Colonic mucosa (tissue), 4 donors: ENCODE measurements around the gene PCGF3. TPM values are rescaled to one million over a fixed set of nuclear protein-coding genes. Genes with fewer than 3 reads are reported as not detected.

Experiments
- DNase-seq: peaks from one replicate; pipeline ENCODE4 v3.0.0-alpha.2; 2020
- H3K27ac ChIP-seq: fragments of 200-600 bp; one replicate; pipeline ENCODE4 v1.8.0; 2021
- H3K27me3 ChIP-seq: fragments of 200-600 bp; one replicate; pipeline ENCODE4 v1.8.0; 2021
- H3K36me3 ChIP-seq: fragments of 200-600 bp; one replicate; pipeline ENCODE4 v1.8.0; 2021
- H3K4me1 ChIP-seq: fragments of 200-600 bp; one replicate; pipeline ENCODE4 v1.8.0; 2021; ENCODE audit warnings: mild to moderate bottlenecking
- H3K4me3 ChIP-seq: fragments of 200-600 bp; one replicate; pipeline ENCODE4 v1.8.0; 2021
- H3K9ac ChIP-seq, 2 donors: one replicate each; pipeline ENCODE4 v1.7.0; 2013; ENCODE audit warnings: control low read depth in 2 of 2, low read depth in 2 of 2, low read length in 2 of 2
- H3K9me3 ChIP-seq: fragments of 200-600 bp; one replicate; pipeline ENCODE4 v1.8.0; 2021
- CTCF ChIP-seq: fragments of 200-600 bp; IDR thresholded peaks from one replicate; pipeline ENCODE4 v1.8.0; 2022; ENCODE audit warnings: antibody characterized with exemption, mild to moderate bottlenecking
- intact Hi-C: fragments of 100-400 bp; cut with DNase I; formaldehyde crosslinking; loops from one replicate; pipeline ENCODE4 v1.14.1; 2022
- total RNA-seq, 2 donors: library from RNA; stranded (reverse); fragmentation: NEBNext Ultra II Directional in 1 of 2; extraction: Animal tissue kit (Norgen Biotek cat#: 25700) in 1 of 2; gene quantifications; one replicate each; pipeline ENCODE4 v1.2.1, GENCODE V29; 2021
- donor health status: healthy.
- donor health status: DM: no; HTN: no; CAD: no.
- donor health status: DM: no; HTN: no; CAD: no.

The PCGF3 gene
- total RNA-seq, 2 donors from 2014 or later: 50.8 to 53.2 TPM

GRCh38 chr4:763922-764321 lies 58.3 kb downstream of the PCGF3 start:
- intact Hi-C loops: no loop called here
- no peak for DNase-seq
- no peaks in the 10 kb centered on the region for H3K27me3 ChIP-seq
- no peaks in the 10 kb centered on the region for H3K9me3 ChIP-seq
- H3K4me3 ChIP-seq: no peak overlapping the region
- TF ChIP-seq CTCF: no peak
- H3K36me3 ChIP-seq: no peaks in the 10 kb centered on the region
- no peak overlapping the region for H3K9ac ChIP-seq
- no peak overlapping the region for H3K27ac ChIP-seq
- no peaks in the 10 kb centered on the region for H3K4me1 ChIP-seq

- DNase-seq: no peak
- Histone ChIP-seq H3K4me1 (no peaks in the 10 kb centered on the region), H3K27me3 (no peaks in the 10 kb centered on the region), H3K9ac (no peak overlapping the region), H3K4me3 (no peak overlapping the region), H3K27ac (no peak overlapping the region), H3K36me3 (no peaks in the 10 kb centered on the region), H3K9me3 (no peaks in the 10 kb centered on the region)
- TF ChIP-seq CTCF: no peak
- intact Hi-C loops: no loop called here
Measured at GRCh38 chr4:764405-765169, 59.0 kb downstream of the PCGF3 start.

GRCh38 chr4:766152-766515 lies 60.5 kb downstream of the PCGF3 start:
- no peak for TF ChIP-seq CTCF
- DNase-seq: no peak
- no peak overlapping the region for H3K27ac ChIP-seq
- intact Hi-C loops: no loop called here
- no peak overlapping the region for H3K4me3 ChIP-seq
- no peaks in the 10 kb centered on the region for H3K4me1 ChIP-seq
- no peaks in the 10 kb centered on the region for H3K36me3 ChIP-seq
- no peaks in the 10 kb centered on the region for H3K27me3 ChIP-seq
- H3K9me3 ChIP-seq: no peaks in the 10 kb centered on the region
- H3K9ac ChIP-seq: no peak overlapping the region

- Histone ChIP-seq H3K27me3 (no peaks in the 10 kb centered on the region), H3K36me3 (no peaks in the 10 kb centered on the region), H3K9me3 (no peaks in the 10 kb centered on the region), H3K27ac (no peak overlapping the region), H3K4me3 (no peak overlapping the region), H3K4me1 (no peaks in the 10 kb centered on the region), H3K9ac (no peak overlapping the region)
- intact Hi-C loops: no loop called here
- TF ChIP-seq CTCF: no peak
- DNase-seq: no peak
Measured at GRCh38 chr4:766559-767283, 61.1 kb downstream of the PCGF3 start.

GRCh38 chr4:768076-768475 lies 62.4 kb downstream of the PCGF3 start:
- no peak for DNase-seq
- H3K9ac ChIP-seq: no peak overlapping the region
- H3K36me3 ChIP-seq: no peaks in the 10 kb centered on the region
- no peak overlapping the region for H3K4me3 ChIP-seq
- H3K27me3 ChIP-seq: no peaks in the 10 kb centered on the region
- H3K9me3 ChIP-seq: no peaks in the 10 kb centered on the region
- intact Hi-C loops: no loop called here
- H3K27ac ChIP-seq: no peak overlapping the region
- H3K4me1 ChIP-seq: no peaks in the 10 kb centered on the region
- no peak for TF ChIP-seq CTCF
